HL-60 (cell line): Measurements from ENCODE around the gene MAP3K1.

Source experiments
- DNase-seq, 2 experiments: peaks; one replicate each; pipeline ENCODE4 v3.0.0-alpha.2; 2010 to 2020; ENCODE audit warnings: low read depth in 1 of 2, low spot score in 1 of 2
- H3K27ac ChIP-seq: fragments of 250-450 bp; sonication (Bioruptor Pico); replicated peaks from 2 replicates; pipeline ENCODE4 v1.5.1; 2020; ENCODE audit warnings: mild to moderate bottlenecking, moderate library complexity
- H3K27me3 ChIP-seq: fragments of 250-450 bp; sonication (Bioruptor Pico); 2 replicates; pipeline ENCODE4 v1.5.1; 2021; ENCODE audit warnings: mild to moderate bottlenecking, moderate library complexity; ENCODE audit not compliant: insufficient read depth, poor library complexity, severe bottlenecking
- H3K4me3 ChIP-seq: replicated peaks from 2 replicates; pipeline ENCODE4 v1.5.1; 2011; ENCODE audit warnings: mild to moderate bottlenecking, control low read depth, low read length; ENCODE audit not compliant: insufficient read depth
- CTCF ChIP-seq: IDR thresholded peaks from one replicate; pipeline ENCODE4 v1.5.1; 2011; ENCODE audit warnings: low read length, control low read depth, inconsistent platforms; ENCODE audit not compliant: insufficient read depth
- GABPA ChIP-seq: IDR thresholded peaks from 2 replicates; pipeline ENCODE4 v1.6.1; 2012; ENCODE audit warnings: low read depth
- POLR2AphosphoS5 ChIP-seq: IDR thresholded peaks from 2 replicates; pipeline ENCODE4 v1.6.1; 2012; ENCODE audit warnings: low read depth
- SPI1 ChIP-seq: IDR thresholded peaks from 2 replicates; pipeline ENCODE4 v1.6.1; 2012; ENCODE audit warnings: low read depth, mild to moderate bottlenecking, borderline replicate concordance
- TF ChIP-seq, protein P1 (sequence below): IDR thresholded peaks from 2 replicates; pipeline ENCODE4 v1.6.1; 2012; ENCODE audit warnings: low read depth; ENCODE audit not compliant: insufficient replicate concordance

The MAP3K1 gene

GRCh38 chr5:56850423-56850822 is 35.1 kb downstream of the MAP3K1 start:
- TF ChIP-seq, protein P1, sequence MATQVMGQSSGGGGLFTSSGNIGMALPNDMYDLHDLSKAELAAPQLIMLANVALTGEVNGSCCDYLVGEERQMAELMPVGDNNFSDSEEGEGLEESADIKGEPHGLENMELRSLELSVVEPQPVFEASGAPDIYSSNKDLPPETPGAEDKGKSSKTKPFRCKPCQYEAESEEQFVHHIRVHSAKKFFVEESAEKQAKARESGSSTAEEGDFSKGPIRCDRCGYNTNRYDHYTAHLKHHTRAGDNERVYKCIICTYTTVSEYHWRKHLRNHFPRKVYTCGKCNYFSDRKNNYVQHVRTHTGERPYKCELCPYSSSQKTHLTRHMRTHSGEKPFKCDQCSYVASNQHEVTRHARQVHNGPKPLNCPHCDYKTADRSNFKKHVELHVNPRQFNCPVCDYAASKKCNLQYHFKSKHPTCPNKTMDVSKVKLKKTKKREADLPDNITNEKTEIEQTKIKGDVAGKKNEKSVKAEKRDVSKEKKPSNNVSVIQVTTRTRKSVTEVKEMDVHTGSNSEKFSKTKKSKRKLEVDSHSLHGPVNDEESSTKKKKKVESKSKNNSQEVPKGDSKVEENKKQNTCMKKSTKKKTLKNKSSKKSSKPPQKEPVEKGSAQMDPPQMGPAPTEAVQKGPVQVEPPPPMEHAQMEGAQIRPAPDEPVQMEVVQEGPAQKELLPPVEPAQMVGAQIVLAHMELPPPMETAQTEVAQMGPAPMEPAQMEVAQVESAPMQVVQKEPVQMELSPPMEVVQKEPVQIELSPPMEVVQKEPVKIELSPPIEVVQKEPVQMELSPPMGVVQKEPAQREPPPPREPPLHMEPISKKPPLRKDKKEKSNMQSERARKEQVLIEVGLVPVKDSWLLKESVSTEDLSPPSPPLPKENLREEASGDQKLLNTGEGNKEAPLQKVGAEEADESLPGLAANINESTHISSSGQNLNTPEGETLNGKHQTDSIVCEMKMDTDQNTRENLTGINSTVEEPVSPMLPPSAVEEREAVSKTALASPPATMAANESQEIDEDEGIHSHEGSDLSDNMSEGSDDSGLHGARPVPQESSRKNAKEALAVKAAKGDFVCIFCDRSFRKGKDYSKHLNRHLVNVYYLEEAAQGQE = no peak
- TF ChIP-seq CTCF = no peak
- no peak for TF ChIP-seq POLR2AphosphoS5
- TF ChIP-seq GABPA = no peak
- no peak for TF ChIP-seq SPI1
- no peak overlapping the region for H3K4me3 ChIP-seq
- H3K27ac ChIP-seq = no peak overlapping the region
- H3K27me3 ChIP-seq = no peaks in the 10 kb centered on the region
- DNase-seq = no peak

GRCh38 chr5:56851258-56851941 is 36.1 kb downstream of the MAP3K1 start:
- no peak overlapping the region for H3K4me3 ChIP-seq
- H3K27ac ChIP-seq = no peak overlapping the region

More at GRCh38 chr5:56851258-56851941, 36.1 kb downstream of the MAP3K1 start:
- H3K27me3 ChIP-seq = no peaks in the 10 kb centered on the region
- DNase-seq = no peak
- no peak for TF ChIP-seq POLR2AphosphoS5
- no peak for TF ChIP-seq SPI1
- no peak for TF ChIP-seq GABPA
- no peak for TF ChIP-seq CTCF
- TF ChIP-seq, protein P1 = no peak
